ENCODE measurements around the gene ITPKC.
"Not testable (repeated sequence)": the region's sequence is repeated elsewhere in the genome, so short reads cannot be mapped to it uniquely, and the experiment has no call there.

ITPKC gene

GRCh38 chr19:40717880-40718773 lies 1.2 kb downstream of the ITPKC start:
- no peak for DNase-seq

DNA sequence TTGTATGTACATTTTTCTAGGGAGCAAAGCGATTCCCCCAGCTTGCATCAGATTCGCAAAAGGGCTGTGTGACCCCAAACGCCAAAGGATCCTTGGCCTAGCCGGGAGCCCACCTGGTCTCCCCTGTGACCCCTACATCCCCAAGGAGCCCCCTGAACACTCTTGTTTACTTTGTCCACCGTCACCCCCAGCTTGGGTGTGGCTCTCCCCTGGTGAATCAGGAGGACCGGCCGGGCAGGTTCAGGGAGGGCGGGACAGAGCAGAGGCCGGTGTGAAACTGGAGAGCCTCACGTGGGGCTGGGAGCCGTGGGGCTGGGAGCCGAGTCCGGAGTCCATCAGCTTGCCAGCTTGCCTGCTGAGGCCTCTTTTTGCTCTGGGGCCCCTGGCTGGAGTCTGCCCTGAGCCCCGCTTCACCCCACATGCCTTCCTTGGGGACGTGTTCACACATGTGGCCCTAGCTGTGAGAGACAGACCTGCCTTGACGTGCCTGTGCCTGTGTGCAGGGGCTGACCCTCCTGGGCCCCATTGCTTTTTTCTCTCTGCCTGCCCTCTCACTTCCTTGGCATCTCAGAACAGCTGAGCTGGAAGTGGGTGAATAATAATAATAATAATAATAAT lies 2.0 kb downstream of the ITPKC start:
- no peak for DNase-seq

DNA sequence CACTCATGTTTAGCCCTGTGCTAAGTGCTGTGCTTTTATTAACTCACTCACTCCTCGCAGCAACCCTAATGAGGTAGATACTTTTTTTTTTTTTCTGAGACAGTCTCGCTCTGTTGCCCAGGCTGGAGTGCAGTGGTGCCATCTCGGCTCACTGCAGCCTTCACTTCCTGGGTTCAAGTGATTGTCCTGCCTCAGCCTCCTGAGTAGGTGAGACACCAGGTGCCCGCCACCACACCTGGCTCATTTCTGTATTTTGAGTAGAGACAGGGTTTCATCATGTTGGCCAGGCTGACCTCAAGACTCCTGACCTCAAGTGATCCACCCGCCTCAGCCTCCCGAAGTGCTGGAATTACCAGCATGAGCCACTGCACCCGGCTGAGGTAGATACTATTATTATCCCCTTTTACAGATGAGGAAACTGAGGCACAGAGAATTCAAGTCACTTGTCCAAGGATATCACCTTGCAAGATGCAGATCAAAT lies 2.5 kb downstream of the ITPKC start:
- DNase-seq, result no peak

DNA sequence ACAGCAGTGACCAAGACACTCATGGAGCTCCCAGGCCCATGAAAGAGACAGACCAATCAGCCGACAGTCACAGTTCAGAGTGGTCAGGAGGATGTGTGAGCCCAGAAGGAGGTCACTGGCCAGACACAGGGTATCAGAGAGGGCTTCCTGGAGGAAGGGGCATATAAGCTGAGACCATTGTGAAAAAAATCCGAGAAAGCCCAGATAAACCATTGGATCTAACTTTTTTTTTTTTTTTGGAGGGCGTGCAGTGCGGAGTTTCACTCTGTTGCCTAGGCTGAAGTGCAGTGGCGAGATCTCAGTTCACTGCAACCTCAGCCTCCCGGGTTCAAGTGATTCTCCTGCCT lies 4.2 kb downstream of the ITPKC start:
- DNase-seq, result no peak

- no peak for DNase-seq
Measured at GRCh38 chr19:40721936-40722661, 5.2 kb downstream of the ITPKC start.

DNA sequence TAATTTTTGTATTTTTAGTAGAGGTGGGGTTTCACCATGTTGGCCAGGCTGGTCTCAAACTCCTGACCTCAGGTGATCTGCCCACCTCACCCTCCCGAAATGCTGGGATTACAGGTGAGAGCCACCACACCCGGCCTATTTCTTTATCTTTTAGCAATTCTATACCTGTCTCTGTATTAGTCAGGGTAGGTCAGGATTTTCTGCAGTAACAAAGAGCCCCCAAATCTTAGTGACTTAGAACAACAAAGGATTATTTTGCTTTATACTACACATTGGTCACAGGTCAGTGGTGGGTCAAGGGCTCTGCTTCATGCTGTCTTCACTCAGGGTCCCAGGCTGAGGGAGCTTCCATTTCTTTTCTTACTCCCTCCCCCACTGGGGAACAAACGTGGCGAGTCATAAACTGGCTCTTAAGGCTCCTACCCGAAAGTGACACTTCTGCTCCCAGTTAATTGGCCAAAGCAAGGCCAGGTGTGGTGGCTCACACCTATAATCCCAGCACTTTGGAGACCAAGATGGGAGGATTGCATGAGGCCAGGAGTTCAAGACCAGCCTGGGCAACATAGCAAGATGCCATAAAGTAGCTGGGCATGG lies 6.8 kb downstream of the ITPKC start:
- no peak for DNase-seq

- no peak for DNase-seq
Measured at GRCh38 chr19:40724315-40724714, 7.4 kb downstream of the ITPKC start.

DNA sequence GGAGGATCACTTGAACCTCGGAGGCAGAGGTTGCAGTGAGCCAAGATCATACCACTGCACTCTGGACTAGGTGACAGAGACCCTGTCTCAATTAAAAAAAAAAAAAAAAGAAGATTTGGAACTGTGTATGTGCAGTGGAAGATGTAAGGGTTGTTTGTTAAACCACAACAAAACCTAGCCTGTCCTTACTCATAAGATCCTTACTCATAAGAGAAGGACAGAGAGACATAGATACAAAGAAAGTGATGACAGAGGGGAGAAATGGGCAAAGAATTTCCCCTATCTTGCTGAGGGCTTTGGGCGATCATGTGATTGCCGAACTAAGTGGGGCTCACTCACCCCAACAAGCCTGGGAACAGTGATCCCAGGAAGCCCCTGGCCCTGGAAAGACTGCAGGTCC lies 7.9 kb downstream of the ITPKC start:
- DNase-seq, result no peak

DNA sequence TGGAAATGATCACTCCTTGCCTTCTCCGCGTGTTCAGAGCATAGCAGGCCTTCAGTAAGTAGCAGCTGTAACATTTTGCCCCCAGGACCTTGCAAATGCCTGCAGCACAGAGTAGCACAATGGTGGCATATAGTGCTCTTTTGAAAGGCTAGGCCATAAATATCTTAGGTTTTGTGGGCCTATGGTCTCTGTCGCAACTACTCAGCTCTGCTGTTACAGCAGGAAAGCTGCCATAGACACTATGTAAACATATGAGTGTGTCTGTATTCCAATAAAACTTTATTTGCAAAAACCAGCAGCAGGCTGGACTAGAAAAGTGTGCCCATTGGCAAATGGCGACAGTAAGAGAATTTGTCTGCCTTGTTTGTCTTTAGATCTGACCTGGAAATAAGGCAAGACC lies 9.4 kb downstream of the ITPKC start:
- no peak for DNase-seq

GRCh38 chr19:40730065-40730464 lies 13.2 kb downstream of the ITPKC start:
- DNase-seq, result not testable (repeated sequence)

DNA sequence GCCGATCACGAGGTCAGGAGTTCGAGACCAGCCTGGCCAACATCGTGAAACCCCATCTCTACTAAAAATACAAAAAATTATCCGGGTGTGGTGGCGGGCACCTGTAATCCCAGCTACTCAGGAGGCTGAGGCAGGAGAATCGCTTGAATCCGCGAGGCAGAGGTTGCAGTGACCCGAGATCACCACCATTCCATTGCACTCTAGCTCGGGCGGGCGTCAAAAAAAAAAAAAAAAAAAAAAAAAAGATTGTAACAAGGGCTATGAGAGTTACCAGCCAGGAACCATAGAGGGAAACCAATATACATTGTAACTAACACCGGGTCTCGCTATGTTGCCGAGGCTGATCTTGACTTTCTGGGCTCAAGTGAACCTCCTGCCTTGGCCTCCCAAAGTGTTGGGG lies 15.4 kb downstream of the ITPKC start:
- not testable (repeated sequence) for DNase-seq

DNA sequence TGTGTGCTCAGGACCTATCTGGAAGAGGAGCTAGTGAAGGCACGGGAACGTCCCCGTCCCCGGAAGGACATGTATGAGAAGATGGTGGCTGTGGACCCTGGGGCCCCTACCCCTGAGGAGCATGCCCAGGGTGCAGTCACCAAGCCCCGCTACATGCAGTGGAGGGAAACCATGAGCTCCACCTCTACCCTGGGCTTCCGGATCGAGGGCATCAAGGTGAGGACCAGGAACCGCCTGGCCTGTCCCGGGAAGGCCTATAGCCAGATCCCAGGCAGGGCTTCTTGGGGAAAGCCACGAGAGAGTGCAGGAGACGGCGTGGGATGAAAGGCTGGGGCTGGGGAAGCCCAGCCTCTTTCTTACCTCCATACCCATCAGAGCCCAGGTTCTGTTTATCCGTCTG lies 16.2 kb downstream of the ITPKC start:
- no peak for DNase-seq

- DNase-seq, result no peak
Measured at GRCh38 chr19:40735013-40735771, 18.3 kb downstream of the ITPKC start.

- DNase-seq, result no peak
Measured at GRCh38 chr19:40736661-40737060, 19.7 kb downstream of the ITPKC start.

GRCh38 chr19:40737102-40737644 lies 20.3 kb downstream of the ITPKC start:
- DNase-seq, result no peak

GRCh38 chr19:40739030-40739839 lies 22.3 kb downstream of the ITPKC start:
- DNase-seq, result no peak

- no peak for DNase-seq
Measured at GRCh38 chr19:40739871-40740703, 23.2 kb downstream of the ITPKC start.

DNA sequence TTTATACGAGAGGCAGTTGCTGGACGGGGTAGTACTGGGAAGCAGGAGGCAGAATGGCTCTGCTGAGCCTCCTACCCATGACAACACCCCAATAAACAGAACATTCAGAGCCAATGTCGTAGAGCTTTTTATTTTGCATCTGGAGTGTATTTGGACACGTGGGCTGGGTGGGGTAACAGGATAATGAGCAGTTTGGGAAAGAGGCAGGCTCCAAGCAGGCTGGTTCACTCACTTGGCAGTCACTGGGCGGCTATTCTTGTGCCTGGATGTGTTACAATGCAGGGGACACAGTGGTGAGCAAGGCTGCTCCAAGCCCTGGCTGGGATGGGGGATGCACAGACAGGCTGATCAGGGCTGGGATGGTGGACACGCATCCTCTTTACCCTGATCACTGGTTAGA lies 23.8 kb downstream of the ITPKC start:
- no peak for DNase-seq

GRCh38 chr19:40741527-40742390 lies 24.8 kb downstream of the ITPKC start:
- DNase-seq, result no peak
